ENCODE measurements around the gene SPATA46. TPM values are rescaled to one million over a fixed set of nuclear protein-coding genes. Genes with fewer than 3 reads are reported as not detected.
A peak's percentile ranks its signal among the peaks of the same experiment; 100 is the strongest.

SPATA46 gene
- total RNA-seq, 1 donor from 2014 or later = not detected

DNA sequence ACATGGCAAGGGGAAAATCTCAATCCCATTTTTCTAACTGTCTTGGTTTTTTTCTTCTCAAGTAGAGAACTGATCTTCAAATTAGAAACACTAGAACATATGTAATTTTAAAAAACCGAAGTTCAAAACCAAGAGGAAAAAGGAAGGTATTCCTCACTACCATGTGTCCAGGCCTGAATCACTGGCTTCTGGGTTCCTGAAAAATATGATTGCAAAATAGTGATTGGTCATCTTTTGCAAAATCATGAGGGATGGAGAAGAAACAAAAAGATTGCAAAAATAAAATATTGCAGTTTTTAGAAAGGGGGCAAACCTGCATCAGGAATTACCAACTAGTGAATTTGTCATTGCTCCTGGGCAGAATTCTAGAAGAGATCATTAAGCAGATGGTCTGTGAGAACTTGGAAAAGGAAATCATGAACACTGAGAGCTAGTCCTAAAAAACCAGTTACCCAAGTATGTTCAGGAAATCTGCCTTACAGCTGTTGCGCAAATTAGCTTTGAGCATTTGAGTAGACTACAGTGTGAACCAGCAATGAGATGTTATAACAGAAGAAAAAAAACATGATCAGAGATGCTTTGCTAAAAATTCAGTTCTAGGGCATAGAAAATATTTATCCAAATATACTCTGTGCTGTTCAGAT is 49.4 kb downstream of the SPATA46 start:
- Histone ChIP-seq H3K36me3 (no peaks in the 10 kb centered on the region), H3K27ac (replicated peaks) (no peak overlapping the region), H3K9me3 (replicated peaks) (no peaks in the 10 kb centered on the region), H3K4me1 (no peaks in the 10 kb centered on the region), H3K27me3 (ENCODE audit: low read depth) (no peaks in the 10 kb centered on the region), H3K4me3 (no peak overlapping the region)
- TF ChIP-seq, protein P1, sequence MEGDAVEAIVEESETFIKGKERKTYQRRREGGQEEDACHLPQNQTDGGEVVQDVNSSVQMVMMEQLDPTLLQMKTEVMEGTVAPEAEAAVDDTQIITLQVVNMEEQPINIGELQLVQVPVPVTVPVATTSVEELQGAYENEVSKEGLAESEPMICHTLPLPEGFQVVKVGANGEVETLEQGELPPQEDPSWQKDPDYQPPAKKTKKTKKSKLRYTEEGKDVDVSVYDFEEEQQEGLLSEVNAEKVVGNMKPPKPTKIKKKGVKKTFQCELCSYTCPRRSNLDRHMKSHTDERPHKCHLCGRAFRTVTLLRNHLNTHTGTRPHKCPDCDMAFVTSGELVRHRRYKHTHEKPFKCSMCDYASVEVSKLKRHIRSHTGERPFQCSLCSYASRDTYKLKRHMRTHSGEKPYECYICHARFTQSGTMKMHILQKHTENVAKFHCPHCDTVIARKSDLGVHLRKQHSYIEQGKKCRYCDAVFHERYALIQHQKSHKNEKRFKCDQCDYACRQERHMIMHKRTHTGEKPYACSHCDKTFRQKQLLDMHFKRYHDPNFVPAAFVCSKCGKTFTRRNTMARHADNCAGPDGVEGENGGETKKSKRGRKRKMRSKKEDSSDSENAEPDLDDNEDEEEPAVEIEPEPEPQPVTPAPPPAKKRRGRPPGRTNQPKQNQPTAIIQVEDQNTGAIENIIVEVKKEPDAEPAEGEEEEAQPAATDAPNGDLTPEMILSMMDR (IDR thresholded peaks at IDR 0.05; ENCODE audit: borderline replicate concordance) = no peak
- DNase-seq = no peak
- intact Hi-C loops (cut with micrococcal nuclease) = no loop called here

GRCh38 chr1:162326559-162326958 is 50.1 kb downstream of the SPATA46 start:
- H3K4me3 ChIP-seq = no peak overlapping the region
- H3K9me3 ChIP-seq (replicated peaks) = no peaks in the 10 kb centered on the region
- no peak for DNase-seq
- no peaks in the 10 kb centered on the region for H3K4me1 ChIP-seq
- no peak overlapping the region for H3K27ac ChIP-seq (replicated peaks)
- TF ChIP-seq, protein P1 (IDR thresholded peaks at IDR 0.05; ENCODE audit: borderline replicate concordance) = no peak
- H3K36me3 ChIP-seq = no peaks in the 10 kb centered on the region
- no peaks in the 10 kb centered on the region for H3K27me3 ChIP-seq (ENCODE audit: low read depth)
- intact Hi-C loops (cut with micrococcal nuclease) = no loop called here

GRCh38 chr1:162324396-162324795 is 52.3 kb downstream of the SPATA46 start:
- no peak for DNase-seq
- no peaks in the 10 kb centered on the region for H3K27me3 ChIP-seq (ENCODE audit: low read depth)
- H3K4me1 ChIP-seq = no peaks in the 10 kb centered on the region
- no peak overlapping the region for H3K27ac ChIP-seq (replicated peaks)
- H3K36me3 ChIP-seq = no peaks in the 10 kb centered on the region
- H3K4me3 ChIP-seq = no peak overlapping the region
- intact Hi-C loops (cut with micrococcal nuclease) = no loop called here
- TF ChIP-seq, protein P1 (IDR thresholded peaks at IDR 0.05; ENCODE audit: borderline replicate concordance) = no peak
- no peaks in the 10 kb centered on the region for H3K9me3 ChIP-seq (replicated peaks)

Small RNA genes lying within 50 kb of the gene (microRNA-seq; reads per million reads assigned to microRNA genes)
- gene MIR556 = 12.2 reads per million, percentile 30 among the genes with 10 or more reads in this experiment

Other genes starting within 250 kb of the SPATA46 start
- gene C1orf226, start 4.9 kb upstream of the SPATA46 start, total RNA-seq = 8.7 TPM
- gene SH2D1B, start 35.3 kb upstream of the SPATA46 start, total RNA-seq = 0.11 TPM
- 20.7 TPM for gene UHMK1, start 121.0 kb upstream of the SPATA46 start, total RNA-seq
- gene UAP1, start 184.9 kb upstream of the SPATA46 start, total RNA-seq = 26.5 TPM

Measured in left ventricle myocardium inferior (tissue), 1 donor.